Muscle of leg (tissue), 11 donors: Measurements from ENCODE around the gene TANK. TPM values are rescaled to one million over a fixed set of nuclear protein-coding genes. Genes with fewer than 3 reads are reported as not detected.
A peak's percentile ranks its signal among the peaks of the same experiment; 100 is the strongest.
"Not testable (repeated sequence)": the region's sequence is repeated elsewhere in the genome, so short reads cannot be mapped to it uniquely, and the experiment has no call there.

Source experiments
- DNase-seq: peaks from one replicate; pipeline ENCODE4 v3.0.0; 2013
- H3K27ac ChIP-seq: one replicate; pipeline ENCODE4 v1.5.1; 2013; ENCODE audit warnings: mild to moderate bottlenecking, low read length, control low read depth
- H3K27me3 ChIP-seq: one replicate; pipeline ENCODE4 v1.6.1; 2013; ENCODE audit warnings: low read length; ENCODE audit not compliant: control insufficient read depth, insufficient read depth
- H3K36me3 ChIP-seq: one replicate; pipeline ENCODE4 v1.6.1; 2013; ENCODE audit warnings: low read length; ENCODE audit not compliant: control insufficient read depth, insufficient read depth
- H3K4me1 ChIP-seq: one replicate; pipeline ENCODE4 v1.6.1; 2013; ENCODE audit warnings: low read length; ENCODE audit not compliant: control insufficient read depth, insufficient read depth
- H3K4me3 ChIP-seq: one replicate; pipeline ENCODE4 v1.5.1; 2013; ENCODE audit warnings: low read length, control low read depth
- H3K9me3 ChIP-seq: replicated peaks from 2 replicates; pipeline ENCODE4 v1.6.1; 2013; ENCODE audit warnings: low read depth, low read length; ENCODE audit not compliant: control insufficient read depth
- whole genome bisulfite sequencing: methylation state at CpG from one replicate; pipeline ENCODE4 v1.1.5; 2013; ENCODE audit warnings: missing lambda C conversion rate; ENCODE audit not compliant: insufficient coverage; 5-methylcytosine and 5-hydroxymethylcytosine counted together
- polyA plus RNA-seq, 8 donors: library from polyadenylated mRNA; unstranded; fragments of 120-200 nt; gene quantifications; one replicate each; pipeline versions ENCODE4 v1.2.1 to v1.2.3, GENCODE V29; 2013; ENCODE audit warnings: inconsistent platforms in 1 of 8, low replicate concordance in 1 of 8; ENCODE audit not compliant: insufficient read length in 8 of 8, insufficient read depth in 1 of 8
- total RNA-seq: library from RNA; stranded (reverse); fragments of 120-200 nt; gene quantifications from one replicate; pipeline ENCODE4 v1.2.4, GENCODE V29; 2013

Gene TANK
- total and polyA plus RNA-seq, 9 donors: 22.9 to 33.5 (median 27.0) TPM

- H3K9me3 ChIP-seq: no peaks in the 10 kb centered on the region
- WGBS: no CpG with 5 or more reads among the region's 1 CpG
- no peak overlapping the region for H3K4me3 ChIP-seq
- peaks cover 9% of the 10 kb centered on the region for H3K4me1 ChIP-seq
- H3K27ac ChIP-seq: no peak overlapping the region
- no peaks in the 10 kb centered on the region for H3K27me3 ChIP-seq
- no peak for DNase-seq
- no peaks in the 10 kb centered on the region for H3K36me3 ChIP-seq
Observed at GRCh38 chr2:161131804-161132203, 28.4 kb upstream of the TANK start.

- no CpG with 5 or more reads among the region's 5 CpGs for WGBS
- not testable (repeated sequence) for DNase-seq, H3K27ac ChIP-seq, H3K4me1 ChIP-seq, H3K27me3 ChIP-seq, H3K36me3 ChIP-seq, H3K4me3 ChIP-seq, H3K9me3 ChIP-seq
Observed at GRCh38 chr2:161132384-161132783, 27.8 kb upstream of the TANK start.

GRCh38 chr2:161133366-161133765 is 26.9 kb upstream of the TANK start:
- no peaks in the 10 kb centered on the region for H3K9me3 ChIP-seq
- no peak for DNase-seq
- peaks cover 9% of the 10 kb centered on the region for H3K4me1 ChIP-seq
- H3K36me3 ChIP-seq: no peaks in the 10 kb centered on the region
- no peak overlapping the region for H3K4me3 ChIP-seq
- no peaks in the 10 kb centered on the region for H3K27me3 ChIP-seq
- no peak overlapping the region for H3K27ac ChIP-seq
- WGBS: 88% methylated on average over 5 of the region's 6 CpGs

GRCh38 chr2:161134547-161135518 is 25.4 kb upstream of the TANK start:
- H3K9me3 ChIP-seq: no peaks in the 10 kb centered on the region
- H3K27me3 ChIP-seq: no peaks in the 10 kb centered on the region
- no peaks in the 10 kb centered on the region for H3K36me3 ChIP-seq
- WGBS: 66% methylated on average over 6 of the region's 9 CpGs
- no peak overlapping the region for H3K4me3 ChIP-seq
- H3K4me1 ChIP-seq: peaks cover 9% of the 10 kb centered on the region
- DNase-seq: peak; percentile 35
- H3K27ac ChIP-seq: no peak overlapping the region

DNA sequence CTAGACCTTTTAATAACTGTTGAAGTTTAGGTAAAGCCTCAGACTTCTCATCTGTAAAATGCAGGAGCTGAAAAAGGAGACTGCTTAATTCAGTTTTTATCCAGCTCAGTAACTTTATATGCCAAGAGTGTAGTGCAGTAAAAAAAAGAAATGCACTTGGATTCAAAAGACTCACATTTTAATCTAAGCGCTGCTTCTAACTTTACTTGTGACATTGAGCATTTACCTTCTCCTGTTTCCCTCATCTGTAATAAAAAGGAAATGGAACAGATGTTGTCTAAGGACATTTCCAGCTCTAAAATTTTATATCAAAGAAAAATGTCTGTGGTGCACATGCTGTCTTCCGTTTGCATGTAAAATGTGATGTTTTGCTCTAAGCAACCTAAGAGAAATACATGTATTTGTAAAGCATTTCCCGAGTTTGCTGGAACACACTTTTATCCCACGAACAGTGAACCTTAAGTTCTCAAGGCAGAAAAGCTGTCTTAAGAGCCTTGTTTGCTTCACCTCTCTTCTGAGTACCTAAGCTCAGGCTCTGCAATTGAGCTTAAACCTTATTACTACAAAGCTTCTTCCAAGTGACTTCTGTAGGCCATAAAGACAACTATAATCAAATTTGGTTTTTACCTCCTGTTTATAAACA is 24.2 kb upstream of the TANK start:
- peak overlapping the region; percentile 16 for H3K27ac ChIP-seq
- H3K9me3 ChIP-seq: no peaks in the 10 kb centered on the region
- no peaks in the 10 kb centered on the region for H3K36me3 ChIP-seq
- peaks cover 9% of the 10 kb centered on the region for H3K4me1 ChIP-seq
- H3K27me3 ChIP-seq: no peaks in the 10 kb centered on the region
- H3K4me3 ChIP-seq: no peak overlapping the region
- DNase-seq: peak; percentile 18
- 21% methylated on average over 2 of the region's 4 CpGs for WGBS

DNA sequence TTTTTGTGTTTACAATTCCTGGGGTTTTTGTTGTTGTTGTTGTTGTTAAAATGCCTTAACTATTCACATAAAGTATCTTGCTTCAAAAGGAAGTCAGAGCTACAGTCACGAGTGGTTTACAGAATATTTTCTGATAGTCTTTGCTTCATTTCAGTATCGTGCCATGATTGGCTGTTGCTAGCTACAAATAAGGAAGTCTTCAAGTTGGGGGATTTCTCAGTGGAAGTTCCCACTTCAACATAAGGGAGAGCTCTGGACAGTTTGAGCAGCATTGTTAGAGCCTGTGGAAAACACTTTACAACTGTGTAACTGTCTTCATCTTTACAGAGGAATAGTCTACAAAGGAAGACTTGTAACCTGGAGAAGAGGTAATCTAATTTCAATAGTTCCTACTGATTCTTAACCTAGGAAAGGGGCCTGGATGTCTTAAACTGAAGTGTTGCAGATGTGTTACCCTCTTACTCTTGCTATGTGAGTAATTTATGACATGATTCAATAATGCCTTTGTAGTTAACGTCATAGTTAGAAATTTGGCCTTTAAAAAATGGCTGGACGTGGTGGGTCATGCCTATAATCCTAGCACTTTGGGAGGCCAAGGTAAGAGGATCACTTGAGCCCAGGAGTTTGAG is 23.4 kb upstream of the TANK start:
- H3K4me1 ChIP-seq: peaks cover 9% of the 10 kb centered on the region
- no peak overlapping the region for H3K4me3 ChIP-seq

DNA sequence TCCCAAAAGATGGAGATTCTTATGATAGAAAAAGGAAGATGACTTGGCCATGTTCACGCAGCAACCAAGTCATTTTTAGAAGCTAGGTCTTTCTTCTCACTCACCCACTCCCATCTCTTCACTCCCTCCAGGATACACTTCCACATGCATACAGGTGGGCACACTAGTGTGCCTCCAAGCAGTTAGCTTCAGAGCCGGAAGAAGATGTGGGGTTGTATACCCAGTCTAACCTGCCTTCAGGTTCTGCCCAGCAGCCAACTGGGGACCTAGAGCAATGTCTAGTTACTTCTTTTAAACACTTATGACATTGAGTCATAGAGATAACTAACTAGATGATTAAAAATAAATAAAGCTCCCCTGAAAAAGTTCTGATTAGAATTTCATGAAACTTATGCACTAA is 21.8 kb upstream of the TANK start:
- no peaks in the 10 kb centered on the region for H3K9me3 ChIP-seq
- H3K36me3 ChIP-seq: no peaks in the 10 kb centered on the region
- H3K4me3 ChIP-seq: no peak overlapping the region
- H3K27ac ChIP-seq: no peak overlapping the region
- H3K27me3 ChIP-seq: no peaks in the 10 kb centered on the region
- peaks cover 9% of the 10 kb centered on the region for H3K4me1 ChIP-seq
- no CpG with 5 or more reads among the region's 2 CpGs for WGBS
- DNase-seq: no peak

More for the DNA sequence above, 23.4 kb upstream of the TANK start:
- Histone ChIP-seq H3K27ac (no peak overlapping the region), H3K9me3 (no peaks in the 10 kb centered on the region), H3K36me3 (no peaks in the 10 kb centered on the region), H3K27me3 (no peaks in the 10 kb centered on the region)
- DNase-seq: peak; percentile 68
- WGBS: 60% methylated on average over 1 of the region's 4 CpGs

DNA sequence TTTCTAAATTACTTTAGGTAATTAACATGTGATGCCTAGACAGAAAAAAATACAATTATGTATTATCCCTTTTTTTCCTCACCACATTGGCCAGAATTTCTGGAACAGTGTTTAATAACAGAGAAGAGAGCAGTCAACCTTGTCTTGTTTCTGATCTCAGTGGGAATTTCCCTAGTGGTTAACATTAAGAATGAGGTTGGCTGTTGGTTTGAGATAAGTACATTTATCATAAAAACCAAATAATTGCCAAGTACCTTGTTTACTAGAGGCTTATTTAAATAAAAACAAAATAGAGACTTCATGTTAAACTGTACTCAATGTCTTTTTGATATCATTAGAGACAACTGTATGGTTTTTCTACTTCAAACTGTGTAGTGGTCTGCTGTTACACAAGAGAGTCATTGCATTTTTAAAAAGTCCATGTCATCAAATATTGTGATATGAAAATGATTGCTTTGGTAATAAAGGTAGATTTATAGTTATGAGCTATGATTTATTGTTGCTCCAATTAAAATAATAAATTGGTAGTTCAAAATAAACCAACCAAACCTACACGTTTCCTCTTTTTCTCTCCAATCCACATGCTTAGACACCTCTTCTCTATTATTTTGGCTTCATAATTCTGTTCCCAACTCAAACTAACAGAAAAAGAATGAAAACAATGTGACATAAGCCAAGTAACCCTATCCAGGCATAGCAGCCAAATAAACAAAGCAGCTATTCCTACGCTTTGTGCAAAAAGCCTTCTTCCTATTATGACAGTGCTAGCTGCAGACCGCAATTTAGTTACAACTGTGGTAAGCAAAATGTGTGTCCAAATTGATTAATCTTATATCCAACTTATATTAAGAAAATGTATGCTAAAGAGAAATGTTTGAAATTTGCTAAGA is 20.9 kb upstream of the TANK start:
- no peaks in the 10 kb centered on the region for H3K9me3 ChIP-seq
- no peaks in the 10 kb centered on the region for H3K27me3 ChIP-seq
- H3K36me3 ChIP-seq: no peaks in the 10 kb centered on the region
- no peak overlapping the region for H3K4me3 ChIP-seq
- H3K4me1 ChIP-seq: peaks cover 9% of the 10 kb centered on the region
- H3K27ac ChIP-seq: no peak overlapping the region
- 14% methylated on average over 1 of the region's 3 CpGs for WGBS
- peak; percentile 59 for DNase-seq

DNA sequence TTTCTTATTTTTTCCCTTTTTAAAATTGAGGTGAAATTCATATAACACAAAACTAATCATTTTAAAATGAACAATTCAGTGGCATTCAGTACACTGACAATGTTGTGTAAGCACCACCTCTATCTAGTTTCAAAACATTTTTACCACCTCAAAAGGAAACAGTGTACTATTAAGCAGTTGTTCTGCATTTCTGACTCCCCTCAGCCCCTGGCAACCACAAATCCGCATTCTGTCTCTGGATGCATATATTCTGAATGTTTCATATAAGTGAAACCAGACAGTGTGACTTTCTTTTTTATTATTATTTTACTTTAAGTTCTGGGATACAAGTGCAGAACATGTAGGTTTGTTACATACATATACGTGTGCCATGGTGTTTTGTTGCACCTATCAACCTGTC is 19.2 kb upstream of the TANK start:
- H3K27me3 ChIP-seq: no peaks in the 10 kb centered on the region
- WGBS: no CpG with 5 or more reads among the region's 2 CpGs
- no peaks in the 10 kb centered on the region for H3K9me3 ChIP-seq
- no peak for DNase-seq
- no peaks in the 10 kb centered on the region for H3K4me1 ChIP-seq
- no peak overlapping the region for H3K4me3 ChIP-seq
- H3K36me3 ChIP-seq: no peaks in the 10 kb centered on the region
- H3K27ac ChIP-seq: no peak overlapping the region
